Measurements from ENCODE around the gene RRM1.
"Not testable (repeated sequence)": the region's sequence is repeated elsewhere in the genome, so short reads cannot be mapped to it uniquely, and the experiment has no call there.

Gene RRM1

GRCh38 chr11:4158818-4159217 is 64.2 kb downstream of the RRM1 start:
- not testable (repeated sequence) for H3K4ac ChIP-seq (ENCODE audit: low read depth, low read length); H2AFZ ChIP-seq (ENCODE audit: insufficient read depth, low read length, poor library complexity); H2AK5ac ChIP-seq (ENCODE audit: low read length); H4K12ac ChIP-seq (ENCODE audit: low read depth, low read length); H3K79me1 ChIP-seq (ENCODE audit: low read length); H4K91ac ChIP-seq (ENCODE audit: low read depth, low read length); H3K14ac ChIP-seq (ENCODE audit: low read length); H2BK12ac ChIP-seq (ENCODE audit: low read length); H3K9me3 ChIP-seq (ENCODE audit: insufficient read depth, low read depth, low read length); H3K36me3 ChIP-seq (ENCODE audit: control insufficient read depth in 1 of 2, insufficient read depth in 2 of 2, low read length in 2 of 2); H4K8ac ChIP-seq (ENCODE audit: low read depth, low read length); DNase-seq; H3K4me1 ChIP-seq (ENCODE audit: control insufficient read depth in 1 of 2, insufficient read depth in 2 of 2, low read length in 2 of 2); H3K4me2 ChIP-seq (ENCODE audit: low read length); H3K27ac ChIP-seq (ENCODE audit: low read depth, low read length); H2BK5ac ChIP-seq (ENCODE audit: low read depth, low read length, poor library complexity); H3K4me3 ChIP-seq (ENCODE audit: low read depth, low read length); H3K9ac ChIP-seq (ENCODE audit: low read length); H3K18ac ChIP-seq (ENCODE audit: low read length); H3K23ac ChIP-seq (ENCODE audit: low read length); H2BK120ac ChIP-seq (ENCODE audit: insufficient read depth, low read length, poor library complexity); H3K27me3 ChIP-seq (ENCODE audit: insufficient read depth, low read length); H3K79me2 ChIP-seq (ENCODE audit: control insufficient read depth, insufficient read depth, low read length, poor library complexity)
- WGBS (ENCODE audit: extremely low coverage, insufficient coverage, insufficient read length) = no CpG with 5 or more reads among the region's 1 CpG

DNA sequence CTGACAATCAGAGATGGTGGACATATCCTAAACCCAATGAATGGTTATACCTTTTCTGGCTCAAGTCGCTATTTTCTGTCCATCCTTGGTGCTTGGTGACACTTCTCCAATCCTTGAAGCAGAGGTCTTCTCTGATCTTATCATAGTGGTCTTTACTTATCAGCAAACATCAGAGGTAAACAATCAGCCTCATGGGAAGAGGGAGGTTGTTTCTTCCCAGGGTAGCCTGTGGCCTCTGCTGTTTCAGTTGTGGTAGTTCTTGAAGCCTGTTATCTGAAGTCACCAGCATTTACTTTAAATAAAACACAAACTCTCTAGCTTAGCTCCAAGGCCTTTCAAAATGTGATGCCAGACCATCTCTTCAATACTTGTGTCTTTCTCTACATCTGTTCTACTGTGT is 66.7 kb downstream of the RRM1 start:
- no peak overlapping the region for H3K9ac ChIP-seq (ENCODE audit: low read length)
- H3K18ac ChIP-seq (ENCODE audit: low read length) = no peak overlapping the region
- no peaks in the 10 kb centered on the region for H3K79me1 ChIP-seq (ENCODE audit: low read length)
- no peak overlapping the region for H3K4me3 ChIP-seq (ENCODE audit: low read depth, low read length)
- no peak overlapping the region for H2AFZ ChIP-seq (ENCODE audit: insufficient read depth, low read length, poor library complexity)
- no peak overlapping the region for H3K23ac ChIP-seq (ENCODE audit: low read length)
- H3K4me1 ChIP-seq (ENCODE audit: control insufficient read depth in 1 of 2, insufficient read depth in 2 of 2, low read length in 2 of 2) = no peaks in the 10 kb centered on the region
- H2BK120ac ChIP-seq (ENCODE audit: insufficient read depth, low read length, poor library complexity) = no peak overlapping the region
- no peak overlapping the region for H2BK12ac ChIP-seq (ENCODE audit: low read length)
- H3K36me3 ChIP-seq (ENCODE audit: control insufficient read depth in 1 of 2, insufficient read depth in 2 of 2, low read length in 2 of 2) = no peaks in the 10 kb centered on the region
- no peak overlapping the region for H3K4ac ChIP-seq (ENCODE audit: low read depth, low read length)
- no peak overlapping the region for H3K14ac ChIP-seq (ENCODE audit: low read length)
- no peak overlapping the region for H3K4me2 ChIP-seq (ENCODE audit: low read length)
- H3K27ac ChIP-seq (ENCODE audit: low read depth, low read length) = no peak overlapping the region
- WGBS (ENCODE audit: extremely low coverage, insufficient coverage, insufficient read length) = no CpG with 5 or more reads among the region's 1 CpG
- H2AK5ac ChIP-seq (ENCODE audit: low read length) = no peak overlapping the region
- H2BK5ac ChIP-seq (ENCODE audit: low read depth, low read length, poor library complexity) = no peak overlapping the region
- H4K91ac ChIP-seq (ENCODE audit: low read depth, low read length) = no peak overlapping the region
- DNase-seq = no peak
- H4K8ac ChIP-seq (ENCODE audit: low read depth, low read length) = no peak overlapping the region
- H4K12ac ChIP-seq (ENCODE audit: low read depth, low read length) = no peak overlapping the region
- H3K9me3 ChIP-seq (ENCODE audit: insufficient read depth, low read depth, low read length) = no peaks in the 10 kb centered on the region
- H3K27me3 ChIP-seq (ENCODE audit: insufficient read depth, low read length) = no peaks in the 10 kb centered on the region
- no peaks in the 10 kb centered on the region for H3K79me2 ChIP-seq (ENCODE audit: control insufficient read depth, insufficient read depth, low read length, poor library complexity)

DNA sequence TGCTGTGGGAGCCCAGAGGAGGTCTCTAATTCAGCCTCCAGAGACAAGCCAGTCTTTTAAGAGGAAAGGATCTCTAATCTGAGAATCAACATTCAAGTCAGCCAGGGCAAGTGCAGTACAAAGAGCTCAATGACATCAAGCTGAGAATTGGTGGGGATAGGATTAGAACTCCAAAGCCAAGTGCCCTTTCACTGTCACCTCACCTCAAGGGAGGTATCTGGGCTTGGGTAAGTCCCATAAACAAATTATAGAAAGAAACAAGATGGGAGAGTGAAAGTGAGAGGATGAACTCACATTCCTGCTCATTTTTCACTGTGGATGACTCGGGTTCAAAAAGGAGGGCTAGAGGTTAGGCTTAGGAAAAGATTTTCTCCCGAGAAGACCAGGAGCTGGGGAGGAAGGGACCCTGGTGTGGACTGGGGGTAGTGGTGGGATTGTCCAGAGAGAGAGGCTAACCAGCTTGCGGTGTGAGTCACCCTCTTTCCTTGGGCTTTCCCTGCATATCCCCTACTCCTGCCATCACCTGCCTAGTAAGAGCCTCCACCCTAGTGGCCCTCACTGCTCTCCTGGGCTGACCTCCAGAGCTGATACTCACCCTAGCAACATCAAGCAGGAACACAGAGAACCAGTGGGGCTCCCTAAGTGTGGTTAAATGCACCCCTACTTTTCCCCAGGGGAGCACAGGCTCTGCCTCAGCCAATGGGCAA is 70.4 kb downstream of the RRM1 start:
- Histone ChIP-seq H3K79me2 (ENCODE audit: control insufficient read depth, insufficient read depth, low read length, poor library complexity) (no peaks in the 10 kb centered on the region), H3K23ac (ENCODE audit: low read length) (no peak overlapping the region), H2AFZ (ENCODE audit: insufficient read depth, low read length, poor library complexity) (no peak overlapping the region), H2AK5ac (ENCODE audit: low read length) (no peak overlapping the region), H3K4me1 (ENCODE audit: control insufficient read depth in 1 of 2, insufficient read depth in 2 of 2, low read length in 2 of 2) (no peaks in the 10 kb centered on the region), H3K4ac (ENCODE audit: low read depth, low read length) (no peak overlapping the region), H3K27ac (ENCODE audit: low read depth, low read length) (no peak overlapping the region), H4K91ac (ENCODE audit: low read depth, low read length) (no peak overlapping the region), H4K12ac (ENCODE audit: low read depth, low read length) (no peak overlapping the region), H3K36me3 (ENCODE audit: control insufficient read depth in 1 of 2, insufficient read depth in 2 of 2, low read length in 2 of 2) (no peaks in the 10 kb centered on the region), H3K9me3 (ENCODE audit: insufficient read depth, low read depth, low read length) (peaks cover 6% of the 10 kb centered on the region), H3K4me2 (ENCODE audit: low read length) (no peak overlapping the region), H2BK5ac (ENCODE audit: low read depth, low read length, poor library complexity) (no peak overlapping the region), H2BK12ac (ENCODE audit: low read length) (no peak overlapping the region), H4K8ac (ENCODE audit: low read depth, low read length) (no peak overlapping the region), H3K79me1 (ENCODE audit: low read length) (no peaks in the 10 kb centered on the region), H3K18ac (ENCODE audit: low read length) (no peak overlapping the region), H3K4me3 (ENCODE audit: low read depth, low read length) (no peak overlapping the region), H2BK120ac (ENCODE audit: insufficient read depth, low read length, poor library complexity) (no peak overlapping the region), H3K27me3 (ENCODE audit: insufficient read depth, low read length) (no peaks in the 10 kb centered on the region), H3K14ac (ENCODE audit: low read length) (no peak overlapping the region), H3K9ac (ENCODE audit: low read length) (no peak overlapping the region)
- DNase-seq = no peak
- WGBS (ENCODE audit: extremely low coverage, insufficient coverage, insufficient read length) = no CpG with 5 or more reads among the region's 3 CpGs

- no peaks in the 10 kb centered on the region for H3K79me1 ChIP-seq (ENCODE audit: low read length)
- H2AFZ ChIP-seq (ENCODE audit: insufficient read depth, low read length, poor library complexity) = no peak overlapping the region
- no CpG with 5 or more reads among the region's 3 CpGs for WGBS (ENCODE audit: extremely low coverage, insufficient coverage, insufficient read length)
- no peaks in the 10 kb centered on the region for H3K36me3 ChIP-seq (ENCODE audit: control insufficient read depth in 1 of 2, insufficient read depth in 2 of 2, low read length in 2 of 2)
- no peak overlapping the region for H3K4me2 ChIP-seq (ENCODE audit: low read length)
- no peak overlapping the region for H3K23ac ChIP-seq (ENCODE audit: low read length)
- no peaks in the 10 kb centered on the region for H3K4me1 ChIP-seq (ENCODE audit: control insufficient read depth in 1 of 2, insufficient read depth in 2 of 2, low read length in 2 of 2)
- no peaks in the 10 kb centered on the region for H3K79me2 ChIP-seq (ENCODE audit: control insufficient read depth, insufficient read depth, low read length, poor library complexity)
- H3K9ac ChIP-seq (ENCODE audit: low read length) = no peak overlapping the region
- no peak overlapping the region for H2BK12ac ChIP-seq (ENCODE audit: low read length)
- H3K9me3 ChIP-seq (ENCODE audit: insufficient read depth, low read depth, low read length) = peaks cover 6% of the 10 kb centered on the region
- no peaks in the 10 kb centered on the region for H3K27me3 ChIP-seq (ENCODE audit: insufficient read depth, low read length)
- H3K14ac ChIP-seq (ENCODE audit: low read length) = no peak overlapping the region
- no peak overlapping the region for H3K4ac ChIP-seq (ENCODE audit: low read depth, low read length)
- no peak overlapping the region for H4K91ac ChIP-seq (ENCODE audit: low read depth, low read length)
- H3K4me3 ChIP-seq (ENCODE audit: low read depth, low read length) = no peak overlapping the region
- DNase-seq = no peak
- H2AK5ac ChIP-seq (ENCODE audit: low read length) = no peak overlapping the region
- H3K18ac ChIP-seq (ENCODE audit: low read length) = no peak overlapping the region
- H4K12ac ChIP-seq (ENCODE audit: low read depth, low read length) = no peak overlapping the region
- no peak overlapping the region for H2BK120ac ChIP-seq (ENCODE audit: insufficient read depth, low read length, poor library complexity)
- H3K27ac ChIP-seq (ENCODE audit: low read depth, low read length) = no peak overlapping the region
- H2BK5ac ChIP-seq (ENCODE audit: low read depth, low read length, poor library complexity) = no peak overlapping the region
- H4K8ac ChIP-seq (ENCODE audit: low read depth, low read length) = no peak overlapping the region
These were observed 72.7 kb downstream of the RRM1 start for GRCh38 chr11:4167292-4167691.
